Kidney epithelial cell (primary cell): ENCODE measurements around the gene CCL4. TPM values are rescaled to one million over a fixed set of nuclear protein-coding genes. Genes with fewer than 3 reads are reported as not detected.

Experiments
- DNase-seq: peaks from one replicate; pipeline ENCODE4 v3.0.0-alpha.2; 2010; ENCODE audit warnings: low read depth
- H3K27me3 ChIP-seq: 2 replicates; pipeline ENCODE4 v1.6.0; 2011; ENCODE audit warnings: low read length; ENCODE audit not compliant: control insufficient read depth, insufficient read depth
- H3K36me3 ChIP-seq: 2 replicates; pipeline ENCODE4 v1.5.1; 2011; ENCODE audit warnings: low read length; ENCODE audit not compliant: control insufficient read depth, insufficient read depth
- H3K4me3 ChIP-seq: 2 replicates; pipeline ENCODE4 v1.5.1; 2011; ENCODE audit warnings: low read depth, mild to moderate bottlenecking, control low read depth, low read length
- total RNA-seq: library from RNA; depleted of rRNA; stranded (reverse); fragments of >200 nt; gene quantifications from 2 replicates; pipeline ENCODE4 v1.2.3, GENCODE V29; 2015
- TF ChIP-seq, protein P1 (sequence below): IDR thresholded peaks from 2 replicates; pipeline ENCODE4 v1.5.1; 2011; ENCODE audit warnings: mild to moderate bottlenecking, moderate library complexity, low read length, control low read depth, inconsistent platforms; ENCODE audit not compliant: insufficient read depth, poor library complexity, severe bottlenecking

The CCL4 gene
- total RNA-seq, 1 donor from 2014 or later: not detected

DNA sequence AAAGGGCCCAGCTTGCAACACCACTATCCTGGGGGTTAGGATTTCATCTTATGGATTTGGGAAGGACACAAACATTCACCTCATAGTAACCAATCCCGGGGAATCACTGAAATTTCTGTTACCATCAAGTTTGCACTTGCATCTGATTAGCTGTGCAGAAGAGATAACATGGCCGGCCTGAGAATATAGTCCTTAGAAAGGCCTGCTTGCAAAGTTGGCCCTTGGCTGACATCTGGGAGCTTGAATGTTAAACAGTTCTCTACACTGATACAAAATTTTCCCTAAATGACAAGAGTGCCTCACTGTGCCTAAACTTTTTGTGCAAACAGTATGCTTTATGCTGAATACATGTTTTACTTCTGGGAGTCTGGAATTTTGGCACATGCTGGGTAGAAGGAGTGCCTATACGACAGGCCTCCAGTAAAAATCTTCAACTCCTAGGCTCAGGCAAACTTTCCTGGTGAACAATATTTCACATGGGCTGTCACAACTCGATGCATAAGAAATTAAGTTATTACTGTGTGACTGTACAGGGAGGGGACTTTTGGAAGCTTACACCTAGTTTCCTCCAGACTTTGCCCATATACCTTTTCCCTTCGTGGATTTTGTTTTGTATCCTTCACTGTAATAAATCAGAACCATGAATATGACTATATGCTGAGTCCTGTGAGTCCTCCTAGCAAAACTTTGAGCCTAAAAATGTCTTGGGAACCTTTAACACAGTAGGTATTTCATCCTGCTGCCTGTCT lies 41.5 kb downstream of the CCL4 start:
- TF ChIP-seq, protein P1, sequence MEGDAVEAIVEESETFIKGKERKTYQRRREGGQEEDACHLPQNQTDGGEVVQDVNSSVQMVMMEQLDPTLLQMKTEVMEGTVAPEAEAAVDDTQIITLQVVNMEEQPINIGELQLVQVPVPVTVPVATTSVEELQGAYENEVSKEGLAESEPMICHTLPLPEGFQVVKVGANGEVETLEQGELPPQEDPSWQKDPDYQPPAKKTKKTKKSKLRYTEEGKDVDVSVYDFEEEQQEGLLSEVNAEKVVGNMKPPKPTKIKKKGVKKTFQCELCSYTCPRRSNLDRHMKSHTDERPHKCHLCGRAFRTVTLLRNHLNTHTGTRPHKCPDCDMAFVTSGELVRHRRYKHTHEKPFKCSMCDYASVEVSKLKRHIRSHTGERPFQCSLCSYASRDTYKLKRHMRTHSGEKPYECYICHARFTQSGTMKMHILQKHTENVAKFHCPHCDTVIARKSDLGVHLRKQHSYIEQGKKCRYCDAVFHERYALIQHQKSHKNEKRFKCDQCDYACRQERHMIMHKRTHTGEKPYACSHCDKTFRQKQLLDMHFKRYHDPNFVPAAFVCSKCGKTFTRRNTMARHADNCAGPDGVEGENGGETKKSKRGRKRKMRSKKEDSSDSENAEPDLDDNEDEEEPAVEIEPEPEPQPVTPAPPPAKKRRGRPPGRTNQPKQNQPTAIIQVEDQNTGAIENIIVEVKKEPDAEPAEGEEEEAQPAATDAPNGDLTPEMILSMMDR: no peak
- Histone ChIP-seq H3K4me3 (no peak overlapping the region), H3K36me3 (no peaks in the 10 kb centered on the region), H3K27me3 (peaks cover 3% of the 10 kb centered on the region)
- DNase-seq: no peak

DNA sequence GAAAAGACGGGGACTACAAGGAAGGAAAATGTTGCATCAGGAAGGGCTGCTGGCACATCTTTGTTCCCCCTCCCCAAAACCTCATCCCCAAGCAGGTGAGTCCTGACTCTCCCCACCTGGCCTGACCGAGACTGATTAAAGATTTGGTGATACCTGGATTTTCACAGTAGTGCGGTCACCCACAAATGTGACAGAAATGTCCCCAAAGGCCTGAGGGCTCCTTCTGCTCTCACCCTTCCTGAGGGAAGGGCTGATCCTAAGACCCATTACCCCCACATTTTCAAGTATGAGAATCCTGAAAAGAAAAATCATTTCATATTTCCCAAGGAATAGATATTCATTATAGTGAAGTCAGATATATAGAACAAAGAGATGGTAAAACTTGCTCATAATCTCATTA lies 44.0 kb downstream of the CCL4 start:
- peaks cover 3% of the 10 kb centered on the region for H3K27me3 ChIP-seq
- no peaks in the 10 kb centered on the region for H3K36me3 ChIP-seq
- DNase-seq: no peak
- H3K4me3 ChIP-seq: no peak overlapping the region
- TF ChIP-seq, protein P1: no peak

DNA sequence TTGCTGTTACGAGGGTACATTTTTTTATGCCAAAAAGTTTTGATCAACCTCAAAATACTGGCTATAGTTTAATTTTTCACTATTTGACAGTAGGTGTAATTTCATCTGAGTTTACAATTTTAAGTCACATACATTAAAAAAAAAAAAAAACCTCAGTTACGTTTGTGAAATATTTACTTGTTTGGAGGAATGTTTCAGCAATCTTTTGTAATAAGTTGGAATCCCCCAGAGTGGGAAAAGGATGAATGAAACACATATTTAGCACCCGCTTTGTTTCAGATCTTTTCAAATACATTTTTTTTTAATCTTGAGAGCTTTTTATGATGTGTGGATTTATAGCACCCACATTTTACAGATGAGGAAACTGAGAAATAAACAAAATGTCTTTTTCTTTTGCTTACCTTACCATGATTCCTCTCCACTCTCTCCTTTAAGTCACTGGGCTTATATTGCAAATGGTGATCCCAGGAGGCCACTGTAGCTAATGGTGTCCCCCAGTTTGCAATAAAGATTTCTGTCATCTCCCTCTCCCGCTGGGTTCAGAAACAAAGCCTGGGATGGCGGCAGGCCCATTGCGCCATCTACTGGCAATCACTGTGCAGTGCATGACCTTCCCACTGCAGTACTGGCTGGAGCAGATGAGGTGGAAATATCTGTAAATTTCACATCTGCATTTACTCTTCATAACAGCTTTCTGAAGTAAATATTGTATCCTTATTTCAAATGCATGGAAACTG lies 45.1 kb downstream of the CCL4 start:
- no peak for DNase-seq
- Histone ChIP-seq H3K4me3 (no peak overlapping the region), H3K36me3 (no peaks in the 10 kb centered on the region), H3K27me3 (peaks cover 3% of the 10 kb centered on the region)
- TF ChIP-seq, protein P1: peak; percentile 98

DNA sequence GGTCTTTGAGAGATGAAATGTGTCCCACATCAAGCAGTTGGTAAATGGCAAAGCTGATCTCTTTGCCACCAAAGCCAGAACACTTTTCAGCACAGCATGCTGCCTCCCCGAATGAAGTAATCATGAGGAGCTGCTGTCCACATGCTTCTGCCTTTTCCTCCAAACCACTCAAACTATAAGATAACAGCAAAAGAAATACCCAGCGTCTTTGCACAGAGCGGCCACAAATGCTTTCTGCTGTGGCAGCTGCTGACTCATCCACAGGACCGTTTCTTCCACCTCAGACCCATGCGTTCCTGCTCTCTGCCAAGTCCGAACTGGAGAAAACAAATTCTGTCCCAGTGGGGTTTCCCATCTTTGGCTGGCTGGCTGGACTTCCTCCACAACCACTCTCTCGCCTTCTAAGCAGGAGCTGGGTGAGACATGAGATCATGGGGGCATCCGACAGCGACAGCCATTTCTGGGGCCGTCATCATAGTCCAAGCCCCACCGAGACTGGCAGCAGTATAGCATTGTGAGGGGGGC lies 45.7 kb downstream of the CCL4 start:
- Histone ChIP-seq H3K27me3 (peaks cover 3% of the 10 kb centered on the region), H3K4me3 (no peak overlapping the region), H3K36me3 (no peaks in the 10 kb centered on the region)
- TF ChIP-seq, protein P1: no peak
- DNase-seq: no peak

DNA sequence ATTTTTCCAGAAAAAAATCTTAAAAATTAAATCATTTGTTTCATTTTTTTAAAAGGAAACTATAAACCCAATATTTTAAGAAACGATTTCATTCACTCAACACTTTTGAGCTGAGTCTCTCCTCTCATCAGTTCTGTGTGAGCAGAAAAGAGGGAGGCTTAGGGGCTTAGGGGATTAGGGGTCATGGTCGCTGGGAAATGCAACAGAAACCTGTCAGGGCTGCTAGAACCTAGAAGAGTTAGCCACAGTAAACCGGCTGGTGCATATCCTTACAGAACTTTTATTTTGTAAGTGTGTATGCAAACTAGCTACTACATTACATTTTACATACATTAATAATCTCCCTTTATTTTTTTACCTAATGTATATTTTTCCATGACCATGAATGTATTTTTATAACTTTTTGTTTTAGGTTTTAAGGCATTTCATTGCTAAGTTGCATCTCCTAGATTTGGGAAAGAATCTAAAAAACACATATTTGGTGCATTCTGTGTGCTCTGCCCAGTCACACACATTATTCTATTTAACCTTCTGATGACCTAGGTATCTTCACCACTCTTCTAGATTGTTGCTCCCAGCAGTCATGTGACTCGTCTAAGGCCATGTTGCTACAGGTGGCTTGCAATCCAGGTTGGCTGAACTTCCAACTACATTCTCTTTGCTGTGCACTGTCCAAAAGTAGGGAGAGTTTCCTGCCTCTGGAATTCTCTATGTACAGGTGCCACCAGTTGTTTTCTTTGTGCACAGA lies 48.4 kb downstream of the CCL4 start:
- no peak for DNase-seq
- H3K27me3 ChIP-seq: peaks cover 3% of the 10 kb centered on the region
- no peaks in the 10 kb centered on the region for H3K36me3 ChIP-seq
- no peak overlapping the region for H3K4me3 ChIP-seq
- TF ChIP-seq, protein P1: no peak
